Left ventricle myocardium superior (tissue), 1 donor: ENCODE measurements around the gene ANKRD63. TPM values are rescaled to one million over a fixed set of nuclear protein-coding genes. Genes with fewer than 3 reads are reported as not detected.
A peak's percentile ranks its signal among the peaks of the same experiment; 100 is the strongest.

Source experiments
- ATAC-seq: fragments of 200-7000 bp; cut with Tn5 transposase; one replicate; pipeline ENCODE4 v1.9.1; 2020; ENCODE audit warnings: mild to moderate bottlenecking, moderate library complexity
- DNase-seq: peaks from one replicate; pipeline ENCODE4 v3.0.0-alpha.2; 2020
- intact Hi-C: fragments of 100-400 bp; cut with micrococcal nuclease; formaldehyde crosslinking; loops from one replicate; pipeline ENCODE4 v1.11.0; 2022
- total RNA-seq: library from RNA; stranded (reverse); fragmentation: NEBNext Ultra II Directional; extraction: Animal tissue kit (Norgen Biotek cat#: 25700); gene quantifications from one replicate; pipeline ENCODE4 v1.2.1, GENCODE V29; 2021
- donor health status: DM: no; HTN: yes; CAD: no; lungs with severe emphysema.

The ANKRD63 gene
- total RNA-seq, 1 donor from 2014 or later: 1.0 TPM

DNA sequence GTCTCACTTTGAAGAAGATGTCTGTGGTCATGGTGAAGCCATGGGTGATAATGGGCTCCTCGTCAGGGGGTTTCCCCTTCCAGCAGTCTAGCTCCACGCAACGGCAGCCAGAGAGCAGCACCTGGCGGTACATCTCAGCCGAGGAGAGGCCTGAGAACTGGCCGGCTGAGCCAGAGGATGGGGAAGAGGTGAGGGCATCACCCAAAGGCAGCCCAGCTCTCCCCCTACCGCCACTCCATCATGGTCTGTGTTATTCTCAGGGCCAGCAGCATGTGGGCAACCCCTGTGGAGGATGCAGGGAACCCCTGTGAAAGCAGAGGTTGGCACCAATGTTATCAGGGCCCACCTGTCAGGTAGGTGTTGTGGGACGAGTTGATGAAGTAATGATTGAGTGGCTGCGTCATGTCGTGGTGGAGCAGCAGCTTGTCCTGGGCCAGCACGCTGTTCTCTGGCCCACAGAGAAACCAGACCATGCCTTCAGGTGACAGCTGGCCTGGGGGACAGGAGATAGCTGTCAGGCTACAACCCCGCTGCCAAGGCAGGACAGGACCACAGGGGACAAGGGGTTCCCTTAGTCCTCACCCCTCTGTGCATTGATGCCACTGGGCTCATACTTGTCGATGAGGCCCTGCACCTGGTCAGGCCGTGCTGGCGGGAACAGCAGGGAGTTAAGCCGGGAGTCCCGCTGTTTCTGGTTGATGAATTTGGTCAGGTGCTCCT lies 15.5 kb upstream of the ANKRD63 start:
- intact Hi-C loops: no loop called here
- DNase-seq (no peak), ATAC-seq (no peak)

- no peak for DNase-seq
- no peak for ATAC-seq
- intact Hi-C loops: no loop called here
These were observed 14.5 kb upstream of the ANKRD63 start for GRCh38 chr15:40297356-40297755.

DNA sequence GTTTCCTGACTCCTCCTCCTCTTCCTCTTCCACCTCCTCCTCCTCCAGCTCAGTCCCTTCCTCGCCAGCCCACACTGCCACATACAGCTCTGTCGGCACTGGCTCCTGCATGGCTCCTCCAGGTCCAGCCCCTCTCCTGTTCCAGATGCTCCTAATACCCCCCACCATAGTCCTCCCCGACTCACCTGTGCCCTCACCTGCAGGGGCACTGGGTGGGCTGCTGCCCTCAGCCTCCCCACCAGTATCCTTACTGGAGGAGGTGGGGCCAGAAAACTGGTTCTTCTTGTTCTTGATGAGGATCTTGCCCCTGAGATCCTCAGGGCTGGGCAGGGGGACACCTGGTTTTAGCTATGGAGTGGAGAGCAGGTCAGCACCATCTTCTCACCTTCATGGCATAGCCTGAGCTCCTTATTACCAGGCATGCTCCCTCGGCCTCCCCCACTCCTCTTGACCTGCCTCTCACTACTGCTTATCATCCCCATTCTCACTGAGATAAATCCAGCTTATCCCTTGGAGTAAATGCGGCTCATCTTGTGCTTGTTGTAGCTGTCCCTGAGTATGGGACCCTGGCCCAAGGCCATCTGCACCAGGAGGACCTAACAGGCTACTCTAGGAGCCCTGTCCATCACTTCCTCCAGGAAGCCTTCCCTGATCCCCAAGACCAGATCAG lies 13.8 kb upstream of the ANKRD63 start:
- DNase-seq (no peak), ATAC-seq (peak; percentile 4)
- intact Hi-C loops: no loop called here

DNA sequence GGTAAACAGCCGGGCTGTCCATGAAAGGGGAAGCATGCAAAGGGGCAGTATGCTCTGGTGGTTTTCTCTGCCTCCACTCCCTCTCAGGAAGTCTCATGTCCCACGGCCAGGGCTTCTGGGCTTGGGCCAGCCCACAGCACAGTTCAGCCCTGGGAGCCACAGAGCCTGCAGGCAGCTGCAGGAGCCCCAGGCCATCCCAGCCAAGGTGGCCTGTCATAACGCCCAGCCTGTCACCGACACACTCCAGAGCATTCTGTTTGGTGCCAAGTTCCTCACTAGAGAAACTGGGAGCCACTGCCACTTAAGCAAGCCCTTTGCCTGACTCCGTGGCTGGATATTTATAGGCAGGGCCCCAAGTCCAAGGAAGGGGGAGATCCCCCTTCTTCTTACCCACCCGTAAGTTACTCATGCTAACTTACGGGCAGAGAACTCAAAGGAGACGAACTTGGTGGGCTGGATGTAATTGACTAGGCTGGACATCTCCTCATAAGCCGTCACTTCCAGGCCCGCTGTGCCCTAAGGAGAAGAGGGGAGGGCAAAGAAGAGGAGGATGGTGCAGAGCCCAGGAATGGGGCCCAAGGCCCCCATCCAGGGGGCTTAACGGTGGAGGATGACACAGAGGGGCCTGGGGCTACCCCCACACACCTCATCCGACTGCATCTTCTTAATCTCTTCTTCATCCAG lies 13.2 kb upstream of the ANKRD63 start:
- peak; percentile 90 for DNase-seq
- intact Hi-C loops: no loop called here
- peak; percentile 94 for ATAC-seq

- ATAC-seq (no peak), DNase-seq (no peak)
- intact Hi-C loops: no loop called here
These were observed 12.4 kb upstream of the ANKRD63 start for GRCh38 chr15:40295297-40295696.

GRCh38 chr15:40293905-40294895 lies 11.3 kb upstream of the ANKRD63 start:
- no peak for DNase-seq

DNA sequence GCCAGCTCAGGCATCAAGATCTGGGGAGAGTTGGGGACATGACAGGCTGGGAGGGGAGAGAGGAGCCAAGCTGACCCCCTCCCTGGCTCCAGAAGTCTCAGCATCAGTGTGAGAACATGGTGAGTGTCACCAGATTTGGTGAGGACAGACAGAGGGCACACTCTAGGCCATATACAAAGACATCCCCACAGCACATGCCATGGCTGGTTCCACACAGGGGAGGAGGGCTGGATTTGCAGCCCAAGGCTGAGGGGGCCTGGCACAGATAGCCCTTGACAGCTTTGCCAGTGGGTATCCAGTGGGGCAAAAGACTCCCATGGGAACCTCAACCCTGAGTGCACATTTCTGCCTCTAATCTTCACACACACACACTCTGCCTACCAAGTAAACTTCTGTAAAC lies 10.1 kb upstream of the ANKRD63 start:
- DNase-seq (no peak), ATAC-seq (peak; percentile 7)
- intact Hi-C loops: no loop called here

More at GRCh38 chr15:40293905-40294895, 11.3 kb upstream of the ANKRD63 start:
- no peak for ATAC-seq
- intact Hi-C loops: no loop called here

DNA sequence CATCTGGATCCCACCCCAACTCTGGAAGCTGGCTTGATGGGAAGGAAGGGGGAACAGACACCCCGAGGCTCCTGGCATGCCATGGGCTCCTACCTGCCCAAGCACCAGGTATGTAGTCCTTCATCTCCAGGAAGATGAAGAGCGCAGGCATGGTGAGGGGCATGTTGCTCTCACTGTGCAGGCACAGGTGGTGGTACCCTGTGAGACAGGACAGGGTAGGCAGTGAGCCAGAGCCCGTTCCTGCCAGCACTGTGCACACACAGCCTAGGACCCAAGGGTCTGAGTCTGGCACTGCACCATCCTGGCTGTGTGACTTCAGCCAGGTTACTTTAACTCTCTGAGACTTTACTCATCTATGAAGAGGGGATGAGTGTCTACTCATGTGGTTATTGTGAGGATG lies 9.4 kb upstream of the ANKRD63 start:
- ATAC-seq (no peak), DNase-seq (no peak)
- intact Hi-C loops: no loop called here

GRCh38 chr15:40290918-40291574 lies 8.2 kb upstream of the ANKRD63 start:
- ATAC-seq: peak; percentile 43
- peak; percentile 68 for DNase-seq
- intact Hi-C loops: no loop called here

GRCh38 chr15:40290545-40290917 lies 7.7 kb upstream of the ANKRD63 start:
- DNase-seq (no peak), ATAC-seq (no peak)
- intact Hi-C loops: no loop called here

GRCh38 chr15:40289140-40289775 lies 6.4 kb upstream of the ANKRD63 start:
- ATAC-seq (peak; percentile 45), DNase-seq (peak; percentile 76)
- intact Hi-C loops: loop anchor here (10.0 kb wide), 1 partner anchor 136 kb away; no protein-coding TSS in a partner anchor

- DNase-seq (no peak), ATAC-seq (no peak)
- intact Hi-C loops: loop anchor here (10.0 kb wide), 1 partner anchor 137 kb away; no protein-coding TSS in a partner anchor
These were observed 5.1 kb upstream of the ANKRD63 start for GRCh38 chr15:40287968-40288367.

DNA sequence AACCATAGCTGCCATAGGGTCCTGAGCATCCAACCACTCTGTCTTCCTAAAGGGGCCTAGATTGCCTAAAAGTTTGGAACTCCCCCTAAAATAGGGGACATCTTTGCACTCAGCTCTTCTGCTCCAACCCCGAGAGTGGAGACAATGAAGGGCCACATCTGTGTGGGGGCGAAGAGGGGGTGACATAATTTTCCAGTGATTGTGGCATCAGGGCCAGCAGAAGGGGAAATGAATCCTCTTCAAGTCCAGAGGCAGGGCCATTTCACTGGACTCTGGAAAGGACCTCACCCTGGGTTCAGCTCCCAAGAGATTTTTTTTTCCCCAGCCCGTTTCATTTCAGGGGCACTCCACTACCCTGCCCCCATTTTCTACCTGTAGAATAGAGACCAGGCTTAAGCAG lies 4.6 kb upstream of the ANKRD63 start:
- ATAC-seq: no peak
- intact Hi-C loops: loop anchor here (10.0 kb wide), 1 partner anchor 137 kb away; no protein-coding TSS in a partner anchor
- DNase-seq: no peak

DNA sequence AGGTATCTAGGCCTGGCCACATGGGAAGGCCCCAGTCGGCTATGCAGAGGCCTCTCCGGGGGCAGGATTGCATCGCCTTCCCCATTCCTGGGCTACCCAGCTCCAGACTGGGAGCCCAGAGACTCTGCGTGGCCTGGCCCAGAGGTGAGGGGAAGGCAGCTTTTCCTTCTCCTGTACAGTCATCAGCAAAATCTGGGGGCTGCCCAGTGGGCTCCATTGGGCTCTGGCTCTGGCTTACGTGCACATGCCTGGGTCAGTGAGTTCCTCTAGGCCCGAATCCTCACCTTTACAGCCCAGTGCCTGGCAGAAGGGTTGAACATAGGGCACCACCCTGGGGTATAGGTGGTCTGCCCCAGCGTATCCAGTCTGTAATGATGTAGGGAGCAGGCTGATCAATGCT lies 3.9 kb upstream of the ANKRD63 start:
- DNase-seq (no peak), ATAC-seq (no peak)
- intact Hi-C loops: loop anchor here (10.0 kb wide), 1 partner anchor 138 kb away; no protein-coding TSS in a partner anchor

DNA sequence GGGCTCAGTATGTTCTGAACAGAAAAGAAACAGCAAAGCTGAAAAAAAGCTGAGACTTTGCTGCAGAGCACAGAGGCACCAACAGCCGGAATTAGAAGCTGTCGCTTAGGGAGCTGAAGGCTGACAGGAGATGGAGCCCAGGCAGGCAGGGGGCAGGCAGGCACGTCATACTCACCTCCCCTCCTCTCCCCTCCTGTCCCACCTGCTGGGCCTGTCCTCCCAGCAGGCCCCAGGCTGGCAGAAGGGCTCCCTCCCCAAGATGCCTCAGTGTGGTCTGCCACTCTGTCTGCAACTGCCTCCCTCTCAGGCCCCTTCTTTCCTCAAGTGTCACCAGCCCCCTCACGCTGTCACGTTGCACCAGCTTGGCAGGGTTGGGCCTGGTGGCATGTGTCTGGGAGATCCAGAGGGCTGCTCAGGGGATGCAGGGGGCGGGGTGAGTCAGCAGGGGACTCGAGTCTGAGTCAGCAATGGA lies 3.2 kb upstream of the ANKRD63 start:
- DNase-seq: no peak

DNA sequence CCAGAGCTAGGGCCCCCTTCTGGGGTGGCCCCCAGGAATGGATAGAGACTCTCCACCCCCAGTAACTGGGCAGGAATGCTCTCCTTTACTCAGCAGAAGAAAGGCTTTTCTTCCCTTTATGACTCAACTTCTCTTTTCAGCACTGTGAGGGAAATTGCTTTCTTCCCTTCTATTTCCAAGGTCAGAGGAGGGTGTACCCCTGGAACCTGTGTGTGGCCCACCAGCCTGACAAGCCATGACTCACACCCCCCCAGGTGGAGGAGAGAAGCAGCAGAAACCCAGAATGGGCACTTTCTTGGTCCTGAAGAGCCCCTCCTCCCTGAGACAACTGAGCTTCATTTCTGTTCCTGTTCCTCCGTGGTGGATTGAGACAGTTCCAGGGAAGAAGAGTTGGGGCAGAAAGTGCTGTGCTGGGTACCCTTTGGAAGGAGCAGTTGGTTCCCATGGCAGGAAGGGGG lies 2.7 kb upstream of the ANKRD63 start:
- intact Hi-C loops: loop anchor here (10.0 kb wide), 1 partner anchor 139 kb away; no protein-coding TSS in a partner anchor
- DNase-seq: no peak
- ATAC-seq: no peak

More for the DNA sequence above, 3.2 kb upstream of the ANKRD63 start:
- peak; percentile 49 for ATAC-seq
- intact Hi-C loops: loop anchor here (10.0 kb wide), 1 partner anchor 139 kb away; no protein-coding TSS in a partner anchor

DNA sequence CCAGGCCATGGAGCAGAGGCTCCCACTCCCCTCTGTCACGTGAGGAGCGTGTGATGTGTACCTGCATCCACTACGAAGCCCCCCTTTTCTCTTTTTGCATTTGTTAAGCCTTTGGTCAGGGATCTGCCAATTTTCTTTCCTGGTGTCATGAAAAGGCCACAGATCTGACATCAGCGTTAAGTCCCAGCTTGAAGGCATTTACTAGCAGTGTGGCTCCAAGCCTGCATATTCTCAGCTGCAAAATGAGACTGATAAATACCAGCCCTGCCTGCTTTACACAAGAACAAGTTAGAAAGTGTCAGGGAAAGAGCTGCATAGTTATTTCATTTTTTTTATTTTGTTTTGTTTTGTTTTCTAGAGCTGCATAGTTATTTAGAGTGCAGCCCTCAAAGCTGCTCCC lies 2.3 kb upstream of the ANKRD63 start:
- intact Hi-C loops: loop anchor here (10.0 kb wide), 1 partner anchor 140 kb away; no protein-coding TSS in a partner anchor
- DNase-seq: no peak
- no peak for ATAC-seq
